ENCODE measurements around the gene ARHGAP12.

DNA sequence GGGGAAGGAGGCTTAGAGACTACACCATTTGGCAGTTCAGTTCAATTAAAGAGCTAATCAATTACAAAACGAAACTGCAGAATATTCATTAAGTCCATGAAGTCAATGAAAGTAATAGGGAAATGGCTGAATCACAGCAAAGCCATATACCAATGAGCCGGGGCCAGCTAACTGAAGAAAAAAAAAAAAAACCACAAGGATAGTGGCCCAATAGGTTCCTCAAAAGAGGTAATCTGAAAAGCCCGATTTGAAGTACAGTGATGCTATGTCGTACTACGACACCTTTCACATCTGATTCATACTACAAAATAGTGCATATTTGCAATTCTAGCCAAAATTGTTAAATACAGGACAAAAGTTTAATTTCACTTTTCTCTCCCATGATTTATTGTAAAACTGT, 2.5 kb downstream of the ARHGAP12 start:
- TF ChIP-seq, protein P1, sequence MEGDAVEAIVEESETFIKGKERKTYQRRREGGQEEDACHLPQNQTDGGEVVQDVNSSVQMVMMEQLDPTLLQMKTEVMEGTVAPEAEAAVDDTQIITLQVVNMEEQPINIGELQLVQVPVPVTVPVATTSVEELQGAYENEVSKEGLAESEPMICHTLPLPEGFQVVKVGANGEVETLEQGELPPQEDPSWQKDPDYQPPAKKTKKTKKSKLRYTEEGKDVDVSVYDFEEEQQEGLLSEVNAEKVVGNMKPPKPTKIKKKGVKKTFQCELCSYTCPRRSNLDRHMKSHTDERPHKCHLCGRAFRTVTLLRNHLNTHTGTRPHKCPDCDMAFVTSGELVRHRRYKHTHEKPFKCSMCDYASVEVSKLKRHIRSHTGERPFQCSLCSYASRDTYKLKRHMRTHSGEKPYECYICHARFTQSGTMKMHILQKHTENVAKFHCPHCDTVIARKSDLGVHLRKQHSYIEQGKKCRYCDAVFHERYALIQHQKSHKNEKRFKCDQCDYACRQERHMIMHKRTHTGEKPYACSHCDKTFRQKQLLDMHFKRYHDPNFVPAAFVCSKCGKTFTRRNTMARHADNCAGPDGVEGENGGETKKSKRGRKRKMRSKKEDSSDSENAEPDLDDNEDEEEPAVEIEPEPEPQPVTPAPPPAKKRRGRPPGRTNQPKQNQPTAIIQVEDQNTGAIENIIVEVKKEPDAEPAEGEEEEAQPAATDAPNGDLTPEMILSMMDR (conservative IDR thresholded peaks at IDR 0.05; ENCODE audit: low read length), result no peak
- TF ChIP-seq EZH2phosphoT487 (IDR thresholded peaks at IDR 0.05; ENCODE audit: borderline replicate concordance, low read depth, low read length), result no peak

Measured in OCI-LY7 (cell line).